Prostate gland (tissue), 2 donors: ENCODE results near the gene PSMB10. TPM values are rescaled to one million over a fixed set of nuclear protein-coding genes. Genes with fewer than 3 reads are reported as not detected.
"Not testable (repeated sequence)": the region's sequence is repeated elsewhere in the genome, so short reads cannot be mapped to it uniquely, and the experiment has no call there.

ENCODE experiments used
- DNase-seq: peaks from one replicate; pipeline ENCODE4 v3.0.0-alpha.2; 2019; ENCODE audit warnings: low spot score
- H3K27ac ChIP-seq, 2 donors: fragments of 200-600 bp; sonication (generic); 2 replicates each; pipeline ENCODE4 v1.5.1; 2017 to 2019
- H3K27me3 ChIP-seq: fragments of 200-600 bp; sonication (generic); replicated peaks from 2 replicates; pipeline ENCODE4 v1.5.1; 2019; ENCODE audit not compliant: insufficient read depth
- H3K36me3 ChIP-seq, 2 donors: fragments of 200-600 bp; sonication (generic); 1 replicate in 1 of 2; 2 replicates in 1 of 2; pipeline versions ENCODE4 v1.5.1 to v1.8.1; 2017 to 2019
- H3K4me1 ChIP-seq: fragments of 200-600 bp; sonication (generic); replicated peaks from 2 replicates; pipeline ENCODE4 v1.5.1; 2019
- H3K4me3 ChIP-seq, 2 donors: fragments of 200-600 bp; sonication (generic); 2 replicates each; pipeline ENCODE4 v1.5.1; 2017 to 2019
- H3K9me3 ChIP-seq: fragments of 200-600 bp; sonication (generic); 2 replicates; pipeline ENCODE4 v1.5.1; 2017
- CTCF ChIP-seq, 4 experiments: fragments of 200-600 bp in 2 of 4; fragments of 450-650 bp in 2 of 4; sonication (generic) in 2 of 4; IDR thresholded peaks; 1 replicate in 3 of 4; 2 replicates in 1 of 4; pipeline ENCODE4 v1.5.1; 2016 to 2019; ENCODE audit warnings: antibody characterized with exemption in 4 of 4, mild to moderate bottlenecking in 2 of 4, moderate library complexity in 2 of 4
- POLR2A ChIP-seq: fragments of 450-650 bp; IDR thresholded peaks from one replicate; pipeline ENCODE4 v1.6.1; 2016; ENCODE audit warnings: antibody characterized with exemption, mild to moderate bottlenecking
- POLR2AphosphoS5 ChIP-seq: sonication (generic); formaldehyde crosslinking; IDR thresholded peaks from one replicate; pipeline ENCODE4 v1.6.1; 2017; ENCODE audit warnings: antibody characterized with exemption
- WGBS: methylation state at CpG from one replicate; pipeline ENCODE4 v1.1.5; 2018; 5-methylcytosine and 5-hydroxymethylcytosine counted together
- intact Hi-C: fragments of 100-400 bp; cut with DNase I; formaldehyde crosslinking; loops from one replicate; pipeline ENCODE4 v1.14.2; 2022
- total RNA-seq, 2 donors: library from RNA; depleted of rRNA; stranded (reverse); fragments of >200 nt; gene quantifications; one replicate each; pipeline ENCODE4 v1.1.0, GENCODE V29; 2016

Gene PSMB10
- total RNA-seq, 2 donors from 2014 or later = 29.9 to 42.5 TPM

DNA sequence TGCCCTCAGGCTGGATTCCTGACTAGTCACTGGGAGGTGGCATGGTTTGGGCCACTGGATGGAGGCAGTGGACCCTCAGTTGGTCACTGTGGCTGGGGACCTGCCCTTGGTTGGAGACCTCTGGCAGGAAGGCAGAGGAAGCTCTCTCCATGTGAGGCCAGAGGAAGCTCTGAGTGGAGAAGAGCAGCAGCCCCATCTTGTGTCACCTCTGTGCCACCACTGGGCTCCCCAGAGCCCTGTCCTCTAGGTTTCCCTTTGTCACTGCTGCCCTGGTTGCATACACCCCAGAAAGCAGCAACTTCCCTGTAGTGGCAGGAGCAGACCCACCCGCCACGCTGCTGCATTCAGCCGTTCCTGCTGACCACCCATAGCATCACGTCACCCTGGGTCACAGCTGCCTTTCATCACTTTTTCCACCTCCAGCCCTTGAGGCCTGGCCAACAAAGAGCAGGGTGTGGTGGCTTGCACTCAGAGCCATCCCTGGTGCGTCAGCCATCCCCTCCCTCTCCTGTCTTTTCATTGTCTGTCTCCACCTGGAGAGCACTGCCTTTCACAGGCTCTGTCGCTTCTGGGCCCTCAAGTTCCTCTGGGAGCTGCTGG is 16.9 kb downstream of the PSMB10 start:
- Histone ChIP-seq H3K36me3 (no peaks in the 10 kb centered on the region), H3K4me3 (no peak overlapping the region), H3K4me1 (no peaks in the 10 kb centered on the region), H3K9me3 (no peaks in the 10 kb centered on the region), H3K27me3 (no peaks in the 10 kb centered on the region), H3K27ac (no peak overlapping the region)
- intact Hi-C loops = no loop called here
- DNase-seq = no peak
- TF ChIP-seq POLR2AphosphoS5 (no peak), CTCF (IDR thresholded peaks at IDR 0.05) (no peak), POLR2A (no peak)
- WGBS = 72% methylated on average over 6 of the region's 6 CpGs

GRCh38 chr16:67917852-67918236 is 18.8 kb downstream of the PSMB10 start:
- Histone ChIP-seq H3K4me3 (no peak overlapping the region), H3K36me3 (no peaks in the 10 kb centered on the region), H3K27ac (peak overlapping the region in 1 of 2 donors; percentile 14), H3K4me1 (no peaks in the 10 kb centered on the region), H3K27me3 (no peaks in the 10 kb centered on the region), H3K9me3 (no peaks in the 10 kb centered on the region)
- TF ChIP-seq CTCF (IDR thresholded peaks at IDR 0.05) (no peak), POLR2A (no peak), POLR2AphosphoS5 (no peak)
- 66% methylated on average over 4 of the region's 4 CpGs for WGBS
- intact Hi-C loops = no loop called here
- no peak for DNase-seq

DNA sequence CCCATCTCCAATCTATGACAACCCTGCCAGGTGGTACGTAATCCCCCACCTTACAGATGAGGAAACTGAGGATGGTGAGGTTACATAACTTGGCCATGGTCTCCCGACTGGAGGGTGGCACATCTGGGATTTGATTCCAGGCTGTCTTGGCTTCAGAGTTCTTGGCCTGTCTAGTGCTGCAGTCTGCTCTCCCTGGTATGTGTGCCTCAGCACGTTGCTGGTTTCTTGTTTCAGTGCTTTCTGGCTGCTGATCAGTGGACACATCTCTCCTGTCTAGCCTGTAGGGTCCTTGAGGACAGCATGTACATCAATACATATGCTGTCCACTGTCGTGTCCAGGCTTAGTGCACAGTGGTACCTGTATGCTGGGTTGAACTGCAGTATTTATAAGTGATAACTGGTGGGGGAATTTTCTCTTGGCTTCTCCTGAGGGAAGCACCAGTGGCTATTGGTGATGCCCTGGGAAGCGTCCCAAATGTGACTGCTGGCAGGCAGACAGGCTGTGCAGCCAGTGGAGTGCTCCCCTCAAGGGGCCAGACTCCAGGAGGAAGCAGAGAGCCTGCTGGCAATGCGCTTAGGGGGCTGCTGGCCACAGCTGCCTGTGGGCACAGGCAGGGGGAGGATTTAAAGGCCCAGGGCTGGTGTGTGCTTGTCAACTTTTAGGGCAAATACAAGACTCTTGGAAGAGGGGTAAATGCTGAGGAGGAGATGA is 19.4 kb downstream of the PSMB10 start:
- no peak for TF ChIP-seq CTCF (IDR thresholded peaks at IDR 0.05)
- Histone ChIP-seq H3K27ac (peak overlapping the region in 1 of 2 donors; percentile 14), H3K4me1 (no peaks in the 10 kb centered on the region)

DNA sequence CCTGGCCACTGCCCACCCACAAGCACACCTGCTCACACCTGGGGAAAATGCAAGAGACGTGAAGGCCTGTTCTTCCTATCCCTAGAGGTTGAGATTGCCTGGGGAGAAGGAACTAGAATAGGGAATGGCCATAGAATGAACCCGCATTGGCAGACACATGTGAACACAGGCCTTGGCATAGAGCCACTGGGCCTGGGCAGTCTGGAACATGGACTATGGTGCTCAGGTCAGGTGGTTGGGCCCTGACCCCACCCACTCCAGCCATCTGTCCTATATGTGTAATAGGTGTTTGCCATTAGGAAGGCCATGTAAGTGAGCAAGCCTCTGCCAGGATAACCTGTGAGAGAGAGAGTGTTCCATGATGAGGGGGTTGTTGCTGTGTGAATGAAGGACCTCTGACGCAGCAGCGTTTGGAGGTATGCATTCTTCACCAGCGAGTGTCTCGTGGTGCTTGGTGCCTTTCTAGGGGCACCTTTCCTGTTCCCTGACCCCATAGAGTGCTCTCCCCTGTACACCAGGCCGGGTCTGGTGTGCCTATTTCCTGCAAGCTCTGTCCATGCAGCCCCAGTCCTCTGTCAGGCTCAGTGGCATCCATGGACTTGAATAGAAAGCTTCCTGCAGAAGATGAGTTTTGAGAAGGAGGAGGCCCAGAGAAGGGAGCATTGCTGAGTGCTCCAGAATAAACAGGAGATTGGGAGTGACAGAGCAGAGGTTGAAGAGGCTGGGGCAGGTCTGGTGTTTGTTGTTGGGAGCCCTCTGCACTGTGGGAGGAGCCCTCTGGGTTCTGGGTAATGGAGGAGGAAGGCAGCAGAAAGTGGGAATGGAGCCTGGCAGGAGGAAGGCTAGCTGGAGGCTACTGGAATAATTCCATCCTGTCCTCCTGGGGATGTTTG is 20.6 kb downstream of the PSMB10 start:
- no peaks in the 10 kb centered on the region for H3K4me1 ChIP-seq

More for the DNA sequence above, 19.4 kb downstream of the PSMB10 start:
- no peak overlapping the region for H3K4me3 ChIP-seq
- no peaks in the 10 kb centered on the region for H3K9me3 ChIP-seq
- no peak for DNase-seq
- intact Hi-C loops = no loop called here
- 25% methylated on average over 6 of the region's 6 CpGs for WGBS
- no peaks in the 10 kb centered on the region for H3K36me3 ChIP-seq
- no peaks in the 10 kb centered on the region for H3K27me3 ChIP-seq

GRCh38 chr16:67915496-67915769 is 21.2 kb downstream of the PSMB10 start:
- 27% methylated on average over 2 of the region's 2 CpGs for WGBS
- DNase-seq, intact Hi-C loops, H3K4me3 ChIP-seq, H3K27me3 ChIP-seq, H3K4me1 ChIP-seq, H3K9me3 ChIP-seq, H3K36me3 ChIP-seq, H3K27ac ChIP-seq: not testable (repeated sequence)

More for the DNA sequence above, 20.6 kb downstream of the PSMB10 start:
- H3K4me3 ChIP-seq = no peak overlapping the region
- WGBS = 66% methylated on average over 7 of the region's 7 CpGs
- H3K36me3 ChIP-seq = no peaks in the 10 kb centered on the region
- no peak overlapping the region for H3K27ac ChIP-seq
- H3K9me3 ChIP-seq = no peaks in the 10 kb centered on the region
- no peaks in the 10 kb centered on the region for H3K27me3 ChIP-seq
- DNase-seq = no peak
- intact Hi-C loops = no loop called here
- no peak for TF ChIP-seq POLR2AphosphoS5
- no peak for TF ChIP-seq CTCF (IDR thresholded peaks at IDR 0.05)
- no peak for TF ChIP-seq POLR2A
